Measurements from ENCODE around the gene STK40.

DNA sequence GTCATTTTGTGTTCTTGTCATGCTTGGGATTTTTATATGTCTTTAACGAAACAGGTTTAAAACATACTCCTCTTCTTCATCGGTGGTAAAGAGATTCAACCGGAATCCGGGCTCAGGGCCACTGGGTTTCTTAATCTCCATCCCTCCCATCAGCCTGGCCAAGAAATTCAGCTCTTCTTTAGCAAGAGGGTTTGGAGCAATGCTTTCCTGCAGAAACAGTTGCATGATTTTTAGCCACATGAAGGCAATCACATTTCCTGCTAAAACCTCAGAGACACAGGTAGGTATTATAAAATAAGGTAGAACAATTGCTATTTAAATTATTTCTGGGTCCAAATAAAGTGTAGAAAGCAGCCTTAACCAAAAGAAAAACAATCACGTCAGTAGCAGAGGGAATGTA is 34.7 kb upstream of the STK40 start:
- TF ChIP-seq, protein P1, sequence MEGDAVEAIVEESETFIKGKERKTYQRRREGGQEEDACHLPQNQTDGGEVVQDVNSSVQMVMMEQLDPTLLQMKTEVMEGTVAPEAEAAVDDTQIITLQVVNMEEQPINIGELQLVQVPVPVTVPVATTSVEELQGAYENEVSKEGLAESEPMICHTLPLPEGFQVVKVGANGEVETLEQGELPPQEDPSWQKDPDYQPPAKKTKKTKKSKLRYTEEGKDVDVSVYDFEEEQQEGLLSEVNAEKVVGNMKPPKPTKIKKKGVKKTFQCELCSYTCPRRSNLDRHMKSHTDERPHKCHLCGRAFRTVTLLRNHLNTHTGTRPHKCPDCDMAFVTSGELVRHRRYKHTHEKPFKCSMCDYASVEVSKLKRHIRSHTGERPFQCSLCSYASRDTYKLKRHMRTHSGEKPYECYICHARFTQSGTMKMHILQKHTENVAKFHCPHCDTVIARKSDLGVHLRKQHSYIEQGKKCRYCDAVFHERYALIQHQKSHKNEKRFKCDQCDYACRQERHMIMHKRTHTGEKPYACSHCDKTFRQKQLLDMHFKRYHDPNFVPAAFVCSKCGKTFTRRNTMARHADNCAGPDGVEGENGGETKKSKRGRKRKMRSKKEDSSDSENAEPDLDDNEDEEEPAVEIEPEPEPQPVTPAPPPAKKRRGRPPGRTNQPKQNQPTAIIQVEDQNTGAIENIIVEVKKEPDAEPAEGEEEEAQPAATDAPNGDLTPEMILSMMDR (IDR thresholded peaks at IDR 0.05; ENCODE audit: low read depth, low read length, poor library complexity, severe bottlenecking), result no peak
- no peak for TF ChIP-seq EZH2phosphoT487 (IDR thresholded peaks at IDR 0.05; ENCODE audit: borderline replicate concordance, low read length)

Data from DOHH2 (cell line).